Uterus (tissue), 4 donors: ENCODE results near the gene DNAJC19. TPM values are rescaled to one million over a fixed set of nuclear protein-coding genes. Genes with fewer than 3 reads are reported as not detected.

Source experiments
- DNase-seq, 2 donors: peaks; one replicate each; pipeline ENCODE4 v3.0.0-alpha.2; 2019 to 2020
- H3K27ac ChIP-seq, 2 donors: fragments of 200-600 bp; sonication (generic); 1 replicate in 1 of 2; 2 replicates in 1 of 2; pipeline ENCODE4 v1.5.1; 2016 to 2018
- H3K27me3 ChIP-seq, 2 donors: fragments of 200-600 bp; sonication (generic); one replicate each; pipeline ENCODE4 v1.5.1; 2018 to 2019; ENCODE audit warnings: control low read depth in 1 of 2
- H3K36me3 ChIP-seq, 2 donors: fragments of 200-600 bp; sonication (generic); one replicate each; pipeline ENCODE4 v1.5.1; 2019; ENCODE audit warnings: control low read depth in 1 of 2
- H3K4me1 ChIP-seq, 2 donors: fragments of 200-600 bp; sonication (generic); one replicate each; pipeline ENCODE4 v1.5.1; 2018 to 2019; ENCODE audit warnings: control low read depth in 1 of 2
- H3K4me3 ChIP-seq, 2 donors: fragments of 200-600 bp; sonication (generic); 1 replicate in 1 of 2; 2 replicates in 1 of 2; pipeline ENCODE4 v1.5.1; 2018 to 2019; ENCODE audit warnings: mild to moderate bottlenecking in 1 of 2
- H3K9me3 ChIP-seq, 2 donors: fragments of 200-600 bp; sonication (generic); one replicate each; pipeline ENCODE4 v1.5.1; 2019; ENCODE audit warnings: control low read depth in 1 of 2
- POLR2A ChIP-seq, 2 donors: fragments of 450-650 bp; IDR thresholded peaks; one replicate each; pipeline ENCODE4 v1.6.1; 2016; ENCODE audit warnings: antibody characterized with exemption in 2 of 2, mild to moderate bottlenecking in 1 of 2, moderate library complexity in 1 of 2
- intact Hi-C: fragments of 100-400 bp; cut with DNase I; formaldehyde crosslinking; loops from one replicate; pipeline ENCODE4 v1.15.1; 2023; ENCODE audit warnings: low total_unique reads
- total RNA-seq, 4 donors: library from RNA; depleted of rRNA in 3 of 4; stranded (reverse); fragments of >200 nt in 3 of 4; gene quantifications; one replicate each; pipeline versions ENCODE4 v1.1.0 to v1.2.4, GENCODE V29; 2014 to 2023
- TF ChIP-seq, protein P1 (sequence below), 4 experiments: fragments of 200-600 bp in 2 of 4; fragments of 450-650 bp in 2 of 4; sonication (generic) in 2 of 4; IDR thresholded peaks; one replicate each; pipeline ENCODE4 v1.5.1; 2016 to 2019; ENCODE audit warnings: antibody characterized with exemption in 4 of 4, mild to moderate bottlenecking in 2 of 4, moderate library complexity in 1 of 4
- donor health status: DM: yes; HTN: yes; CAD: no.

The DNAJC19 gene
- total RNA-seq, 4 donors from 2014 or later, result 51.8 to 209 (median 68.5) TPM

DNA sequence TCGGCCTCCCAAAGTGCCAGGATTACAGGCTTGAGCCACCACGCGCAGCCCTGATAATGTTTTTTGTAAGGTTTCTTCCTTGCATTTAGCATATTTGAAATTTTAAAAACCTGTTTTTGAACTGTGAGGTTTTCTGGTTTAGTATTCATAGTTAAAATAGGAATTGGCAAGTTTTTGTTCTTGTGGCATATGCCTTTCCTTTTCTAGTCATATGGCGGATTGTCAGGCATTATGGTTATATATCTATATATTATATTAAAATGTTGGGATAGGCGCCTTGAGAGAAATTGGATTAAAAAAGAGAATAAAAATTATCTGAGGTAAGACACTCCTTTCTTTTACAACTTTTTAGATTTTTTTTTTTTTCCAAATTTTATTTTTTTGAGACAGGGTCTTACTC is 48.7 kb downstream of the DNAJC19 start:
- H3K36me3 ChIP-seq, result no peaks in the 10 kb centered on the region
- no peak for TF ChIP-seq POLR2A (IDR thresholded peaks at IDR 0.05)
- TF ChIP-seq, protein P1, sequence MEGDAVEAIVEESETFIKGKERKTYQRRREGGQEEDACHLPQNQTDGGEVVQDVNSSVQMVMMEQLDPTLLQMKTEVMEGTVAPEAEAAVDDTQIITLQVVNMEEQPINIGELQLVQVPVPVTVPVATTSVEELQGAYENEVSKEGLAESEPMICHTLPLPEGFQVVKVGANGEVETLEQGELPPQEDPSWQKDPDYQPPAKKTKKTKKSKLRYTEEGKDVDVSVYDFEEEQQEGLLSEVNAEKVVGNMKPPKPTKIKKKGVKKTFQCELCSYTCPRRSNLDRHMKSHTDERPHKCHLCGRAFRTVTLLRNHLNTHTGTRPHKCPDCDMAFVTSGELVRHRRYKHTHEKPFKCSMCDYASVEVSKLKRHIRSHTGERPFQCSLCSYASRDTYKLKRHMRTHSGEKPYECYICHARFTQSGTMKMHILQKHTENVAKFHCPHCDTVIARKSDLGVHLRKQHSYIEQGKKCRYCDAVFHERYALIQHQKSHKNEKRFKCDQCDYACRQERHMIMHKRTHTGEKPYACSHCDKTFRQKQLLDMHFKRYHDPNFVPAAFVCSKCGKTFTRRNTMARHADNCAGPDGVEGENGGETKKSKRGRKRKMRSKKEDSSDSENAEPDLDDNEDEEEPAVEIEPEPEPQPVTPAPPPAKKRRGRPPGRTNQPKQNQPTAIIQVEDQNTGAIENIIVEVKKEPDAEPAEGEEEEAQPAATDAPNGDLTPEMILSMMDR (IDR thresholded peaks at IDR 0.05), result no peak

DNA sequence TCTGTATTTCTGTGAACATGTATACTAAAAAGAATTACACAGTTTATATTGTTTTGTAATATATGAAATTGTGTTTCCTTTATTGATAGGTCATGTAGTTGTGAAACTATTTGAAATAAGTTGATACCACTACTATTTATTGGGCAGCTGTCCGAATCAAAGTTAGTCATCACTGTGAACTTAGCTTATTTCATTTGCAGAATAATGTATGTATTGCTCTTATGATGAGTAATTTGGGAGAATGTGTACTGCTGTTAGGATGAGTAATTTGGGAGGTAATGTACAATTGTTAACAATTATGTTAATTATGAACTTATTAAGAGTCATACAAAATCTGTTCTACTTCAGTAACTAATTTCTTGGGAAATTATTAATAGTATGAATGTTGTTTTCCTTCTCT is 54.9 kb downstream of the DNAJC19 start:
- Histone ChIP-seq H3K27me3 (no peaks in the 10 kb centered on the region), H3K27ac (no peak overlapping the region), H3K4me1 (no peaks in the 10 kb centered on the region), H3K9me3 (no peaks in the 10 kb centered on the region), H3K4me3 (no peak overlapping the region), H3K36me3 (no peaks in the 10 kb centered on the region)
- no peak for DNase-seq
- intact Hi-C loops, result no loop called here
- TF ChIP-seq, protein P1 (IDR thresholded peaks at IDR 0.05), result no peak
- no peak for TF ChIP-seq POLR2A (IDR thresholded peaks at IDR 0.05)

More for the DNA sequence above, 48.7 kb downstream of the DNAJC19 start:
- no peaks in the 10 kb centered on the region for H3K9me3 ChIP-seq
- H3K4me1 ChIP-seq, result no peaks in the 10 kb centered on the region
- intact Hi-C loops, result no loop called here
- no peak for DNase-seq
- H3K27ac ChIP-seq, result no peak overlapping the region
- H3K4me3 ChIP-seq, result no peak overlapping the region
- H3K27me3 ChIP-seq, result no peaks in the 10 kb centered on the region

Other genes with a start within 250 kb of the DNAJC19 start
- gene FXR1, start 77.1 kb downstream of the DNAJC19 start, total RNA-seq, result 100 to 1,000 TPM in 2 of 4 donors, 10 to 100 TPM in 2; 84.5 to 236 (median 108) TPM